ENCODE data around the gene MAP2K2. TPM values are rescaled to one million over a fixed set of nuclear protein-coding genes. Genes with fewer than 3 reads are reported as not detected.

The MAP2K2 gene
- polyA plus RNA-seq, 3 donors = 30.5 to 94.5 (median 40.2) TPM

DNA sequence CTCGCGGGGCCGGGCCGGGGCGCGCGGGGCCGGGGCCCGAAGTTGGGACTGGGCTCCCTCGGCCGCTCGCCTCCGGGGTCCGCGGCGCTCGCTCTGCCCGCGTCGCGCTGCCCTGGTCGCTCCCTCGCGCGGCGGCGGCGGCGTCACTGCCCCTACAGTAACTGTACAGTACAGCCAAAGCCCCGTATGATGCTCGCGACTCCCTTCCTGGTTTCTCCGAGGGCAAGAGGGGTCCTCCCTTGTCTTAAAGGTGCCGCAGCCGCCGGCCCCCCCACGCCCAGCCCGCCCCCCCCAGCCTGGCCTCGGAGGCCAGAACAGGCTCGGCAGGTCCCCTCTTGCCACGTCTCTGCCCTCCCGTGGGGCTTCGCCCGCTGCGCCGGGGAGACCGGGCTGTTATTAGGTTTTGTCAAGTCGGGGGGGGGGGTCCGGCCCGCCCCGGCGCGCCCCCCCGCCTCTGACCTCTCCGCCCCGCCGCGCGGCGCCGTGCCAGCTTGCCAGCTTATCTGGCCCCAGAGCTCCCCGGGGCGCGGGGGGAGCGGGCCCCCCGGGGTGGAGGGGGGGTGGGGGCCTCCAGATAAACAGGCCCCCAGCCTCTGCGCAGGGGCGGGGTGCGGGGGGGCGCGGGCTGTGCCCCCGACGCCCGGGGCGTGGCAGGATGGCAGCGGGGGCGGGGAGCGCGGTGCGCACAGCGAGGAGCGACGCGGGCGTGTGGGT lies 57.1 kb downstream of the MAP2K2 start, which contains the start of gene ZBTB7A:
TSS of gene ZBTB7A (minus strand) at position 218 of the 714 bp plus-strand sequence. CDS start 11,667 bp downstream, outside the sequence.
- H3K27me3 ChIP-seq (ENCODE audit: control insufficient read depth in 2 of 2, insufficient read depth in 2 of 2, low read length in 2 of 2) = no peaks in the 10 kb centered on the region
- intact Hi-C loops (cut with micrococcal nuclease) = loop anchor here (2.0 to 5.0 kb wide), 4 partner anchors 14 to 80 kb away; partner anchors contain the start of genes EEF2 (in 1 of the 2) and MAP2K2 (in 1 of the 2)
- peak within 1 kb of the TSS; percentile 75 to 94 (median 85) for H3K27ac Mint-ChIP-seq

DNA sequence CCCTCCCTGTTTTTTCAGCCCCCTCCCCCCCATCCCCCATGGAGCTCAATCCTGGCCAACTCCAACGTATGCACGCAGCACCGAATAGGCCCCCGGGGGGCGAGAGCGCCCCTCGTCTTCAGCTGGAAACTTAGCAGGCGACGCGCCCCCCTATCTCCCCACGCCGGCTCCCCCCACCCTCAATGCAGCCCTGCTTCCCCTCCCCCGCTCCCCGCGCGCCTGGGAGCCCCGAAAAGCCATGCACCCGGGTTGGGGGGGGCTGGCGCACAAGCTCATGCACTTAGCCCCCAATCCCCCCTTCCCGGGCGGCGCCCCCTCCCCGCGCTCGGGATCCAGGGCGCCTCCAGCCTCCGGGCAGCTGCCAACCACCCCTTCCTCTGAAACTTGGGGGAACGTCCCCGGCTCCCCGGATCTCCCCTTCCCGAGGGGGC lies 57.7 kb downstream of the MAP2K2 start:
- H3K79me2 ChIP-seq (ENCODE audit: insufficient read depth, low read length) = peaks cover 49% of the 10 kb centered on the region
- peak overlapping the region in 4 of 7 donors; percentile 16 to 79 (median 48) for H3K27ac Mint-ChIP-seq
- H3K4me2 ChIP-seq (replicated peaks; ENCODE audit: extremely low read depth, low read length, poor library complexity, severe bottlenecking) = peak overlapping the region; percentile 81
- H3K9ac ChIP-seq (ENCODE audit: insufficient read depth, low read length, poor library complexity, severe bottlenecking) = peak overlapping the region; percentile 87
- peaks cover 52 to 56% of the 10 kb centered on the region in 2 donors for H3K4me1 ChIP-seq (ENCODE audit: control insufficient read depth in 1 of 2, insufficient read depth in 2 of 2, low read length in 2 of 2)
- peaks cover 10 to 15% of the 10 kb centered on the region in 2 donors for H3K36me3 Mint-ChIP-seq
- H3K4me3 ChIP-seq (replicated peaks in 1 of 3; ENCODE audit: low read depth in 2 of 3, low read length in 3 of 3) = peak overlapping the region; percentile 86 to 96 (median 93)
- intact Hi-C loops (cut with micrococcal nuclease) = loop anchor here (2.0 to 5.0 kb wide), 4 partner anchors 13 to 79 kb away; partner anchors contain the start of genes EEF2 (in 1 of the 2) and MAP2K2 (in 1 of the 2)
- peaks cover 11 to 17% of the 10 kb centered on the region in 2 donors for H3K36me3 ChIP-seq (replicated peaks in 1 of 2; ENCODE audit: control insufficient read depth in 1 of 2, insufficient read depth in 2 of 2, low read length in 2 of 2)
- H3K27me3 Mint-ChIP-seq (ENCODE audit: low read depth in 3 of 3) = peaks cover 0 to 2% (median 0%) of the 10 kb centered on the region in 3 donors
- peaks cover 44% of the 10 kb centered on the region for H3K4me1 Mint-ChIP-seq
- peak overlapping the region in 1 of 2 donors; percentile 67 for H3K4me3 Mint-ChIP-seq
- H2AFZ ChIP-seq (ENCODE audit: insufficient read depth, low read depth, low read length, poor library complexity, severe bottlenecking) = no peak overlapping the region
- H3K27me3 ChIP-seq (ENCODE audit: control insufficient read depth in 2 of 2, insufficient read depth in 2 of 2, low read length in 2 of 2) = no peaks in the 10 kb centered on the region
- H4K20me1 ChIP-seq (ENCODE audit: insufficient read depth, low read length) = peaks cover 34% of the 10 kb centered on the region
- peak overlapping the region; percentile 77 to 79 for H3K27ac ChIP-seq (ENCODE audit: low read depth in 1 of 2, low read length in 2 of 2)
- no peak for DNase-seq
- 0% methylated on average over 15 of the region's 31 CpGs for WGBS (ENCODE audit: insufficient coverage)
- H3K9me3 Mint-ChIP-seq = no peaks in the 10 kb centered on the region
- no peaks in the 10 kb centered on the region for H3K9me3 ChIP-seq (replicated peaks in 1 of 2; ENCODE audit: control insufficient read depth in 1 of 2, insufficient read depth in 1 of 2, low read length in 2 of 2)
- TF ChIP-seq, protein P1, sequence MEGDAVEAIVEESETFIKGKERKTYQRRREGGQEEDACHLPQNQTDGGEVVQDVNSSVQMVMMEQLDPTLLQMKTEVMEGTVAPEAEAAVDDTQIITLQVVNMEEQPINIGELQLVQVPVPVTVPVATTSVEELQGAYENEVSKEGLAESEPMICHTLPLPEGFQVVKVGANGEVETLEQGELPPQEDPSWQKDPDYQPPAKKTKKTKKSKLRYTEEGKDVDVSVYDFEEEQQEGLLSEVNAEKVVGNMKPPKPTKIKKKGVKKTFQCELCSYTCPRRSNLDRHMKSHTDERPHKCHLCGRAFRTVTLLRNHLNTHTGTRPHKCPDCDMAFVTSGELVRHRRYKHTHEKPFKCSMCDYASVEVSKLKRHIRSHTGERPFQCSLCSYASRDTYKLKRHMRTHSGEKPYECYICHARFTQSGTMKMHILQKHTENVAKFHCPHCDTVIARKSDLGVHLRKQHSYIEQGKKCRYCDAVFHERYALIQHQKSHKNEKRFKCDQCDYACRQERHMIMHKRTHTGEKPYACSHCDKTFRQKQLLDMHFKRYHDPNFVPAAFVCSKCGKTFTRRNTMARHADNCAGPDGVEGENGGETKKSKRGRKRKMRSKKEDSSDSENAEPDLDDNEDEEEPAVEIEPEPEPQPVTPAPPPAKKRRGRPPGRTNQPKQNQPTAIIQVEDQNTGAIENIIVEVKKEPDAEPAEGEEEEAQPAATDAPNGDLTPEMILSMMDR (IDR thresholded peaks at IDR 0.05) = no peak

More for the DNA sequence above, 57.1 kb downstream of the MAP2K2 start, which contains the start of gene ZBTB7A:
- peaks cover 10 to 15% of the 10 kb centered on the region in 2 donors for H3K36me3 Mint-ChIP-seq
- Histone ChIP-seq H3K36me3 (replicated peaks in 1 of 2; ENCODE audit: control insufficient read depth in 1 of 2, insufficient read depth in 2 of 2, low read length in 2 of 2) (peaks cover 11 to 17% of the 10 kb centered on the region in 2 donors), H3K4me1 (ENCODE audit: control insufficient read depth in 1 of 2, insufficient read depth in 2 of 2, low read length in 2 of 2) (peaks cover 46 to 49% of the 10 kb centered on the region in 2 donors), H3K79me2 (ENCODE audit: insufficient read depth, low read length) (peaks cover 42% of the 10 kb centered on the region), H3K9me3 (replicated peaks in 1 of 2; ENCODE audit: control insufficient read depth in 1 of 2, insufficient read depth in 1 of 2, low read length in 2 of 2) (no peaks in the 10 kb centered on the region), H3K27ac (ENCODE audit: low read depth in 1 of 2, low read length in 2 of 2) (peak within 1 kb of the TSS; percentile 77 to 85), H2AFZ (ENCODE audit: insufficient read depth, low read depth, low read length, poor library complexity, severe bottlenecking) (peak within 1 kb of the TSS; percentile 50), H3K9ac (ENCODE audit: insufficient read depth, low read length, poor library complexity, severe bottlenecking) (peak within 1 kb of the TSS; percentile 87), H3K4me3 (replicated peaks in 1 of 3; ENCODE audit: low read depth in 2 of 3, low read length in 3 of 3) (peak within 1 kb of the TSS; percentile 86 to 96 (median 93)), H4K20me1 (ENCODE audit: insufficient read depth, low read length) (peaks cover 27% of the 10 kb centered on the region), H3K4me2 (replicated peaks; ENCODE audit: extremely low read depth, low read length, poor library complexity, severe bottlenecking) (peak within 1 kb of the TSS; percentile 81)
- peak within 1 kb of the TSS; percentile 85 to 87 for H3K4me3 Mint-ChIP-seq
- WGBS (ENCODE audit: insufficient coverage) = 0% methylated on average over 43 of the region's 85 CpGs
- H3K9me3 Mint-ChIP-seq = no peaks in the 10 kb centered on the region
- TF ChIP-seq, protein P1 (IDR thresholded peaks at IDR 0.05) = no peak
- peak; percentile 67 to 71 (median 70) for DNase-seq
- peaks cover 41% of the 10 kb centered on the region for H3K4me1 Mint-ChIP-seq
- H3K27me3 Mint-ChIP-seq (ENCODE audit: low read depth in 3 of 3) = peaks cover 0 to 2% (median 0%) of the 10 kb centered on the region in 3 donors

Data from CD14-positive monocyte (primary cell).